Testis (tissue), 2 donors: ENCODE measurements around the gene RRP1.

Source experiments
- CTCF ChIP-seq, 3 experiments: fragments of 450-650 bp in 2 of 3; fragments of 200-600 bp in 1 of 3; sonication (generic) in 1 of 3; IDR thresholded peaks; one replicate each; pipeline ENCODE4 v1.5.1; 2016 to 2019; ENCODE audit warnings: antibody characterized with exemption in 3 of 3, mild to moderate bottlenecking in 2 of 3, moderate library complexity in 1 of 3
- POLR2A ChIP-seq: fragments of 450-650 bp; IDR thresholded peaks from one replicate; pipeline ENCODE4 v1.6.1; 2017; ENCODE audit warnings: antibody characterized with exemption, mild to moderate bottlenecking, moderate library complexity

- TF ChIP-seq CTCF (IDR thresholded peaks at IDR 0.05) (no peak), POLR2A (no peak)
Measured at GRCh38 chr21:43750339-43751033, 38.9 kb upstream of the RRP1 start.
